CD4-positive, alpha-beta T cell treated with Interleukin-2 at 100 ng/mL for 4 hours (primary cell): Measurements from ENCODE around the gene PPP4C.
A peak's percentile ranks its signal among the peaks of the same experiment; 100 is the strongest.

Experiments used
- DNase-seq: peaks from one replicate; pipeline ENCODE4 v3.0.0-alpha.2; 2020; ENCODE audit warnings: low spot score

PPP4C gene

DNA sequence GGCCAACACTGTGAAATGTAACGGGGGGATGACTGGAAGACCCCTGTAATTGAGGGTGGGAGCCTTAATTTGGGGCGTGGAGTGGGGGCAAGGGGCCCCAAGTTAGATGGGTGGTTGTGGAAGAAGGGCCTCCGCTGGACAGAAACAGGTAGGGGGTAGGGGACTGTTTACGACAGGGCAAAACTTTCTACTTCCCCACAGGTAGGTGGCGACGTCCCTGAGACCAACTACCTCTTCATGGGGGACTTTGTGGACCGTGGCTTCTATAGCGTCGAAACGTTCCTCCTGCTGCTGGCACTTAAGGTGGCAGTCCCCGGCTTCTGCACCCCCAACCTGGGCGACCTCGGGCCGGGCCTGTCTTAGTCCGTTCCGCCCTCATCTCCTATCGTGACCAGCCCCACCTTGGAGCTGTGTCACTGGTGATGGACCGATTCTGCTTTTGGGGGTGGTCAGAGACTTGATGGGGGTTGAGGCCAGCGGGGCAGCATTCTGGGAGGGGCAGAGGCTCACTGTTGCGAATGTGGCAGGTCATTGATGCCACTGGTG, 6.8 kb downstream of the PPP4C start:
- no peak for DNase-seq

DNA sequence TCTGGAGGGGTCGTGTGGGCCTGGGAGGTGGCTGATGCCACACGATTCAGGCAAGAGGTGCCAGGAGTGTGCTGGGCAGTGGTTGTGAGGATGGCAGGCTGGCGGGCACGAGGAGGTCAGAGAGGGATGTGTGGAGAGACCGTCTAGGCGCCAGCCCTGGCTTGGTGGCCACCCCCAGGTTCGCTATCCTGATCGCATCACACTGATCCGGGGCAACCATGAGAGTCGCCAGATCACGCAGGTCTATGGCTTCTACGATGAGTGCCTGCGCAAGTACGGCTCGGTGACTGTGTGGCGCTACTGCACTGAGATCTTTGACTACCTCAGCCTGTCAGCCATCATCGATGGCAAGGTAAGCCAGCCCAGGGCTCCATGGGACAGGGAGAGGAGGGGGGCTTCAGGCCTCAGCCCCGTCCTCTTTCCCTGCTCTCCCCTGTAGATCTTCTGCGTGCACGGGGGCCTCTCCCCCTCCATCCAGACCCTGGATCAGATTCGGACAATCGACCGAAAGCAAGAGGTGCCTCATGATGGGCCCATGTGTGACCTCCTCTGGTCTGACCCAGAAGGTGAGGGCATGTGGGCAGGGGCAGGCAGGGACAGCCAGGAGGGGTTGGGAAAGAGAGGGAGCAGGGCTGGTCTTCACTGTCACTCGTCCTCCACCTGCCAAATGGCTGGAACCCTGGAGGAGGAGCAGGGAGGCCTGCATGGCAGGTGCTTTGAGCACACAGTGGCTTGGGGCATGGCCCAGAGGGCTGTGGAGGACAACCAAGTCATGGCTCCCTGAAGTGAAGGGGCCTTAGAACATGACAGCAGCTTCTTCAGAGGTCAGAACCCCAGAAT, 7.6 kb downstream of the PPP4C start:
- DNase-seq = no peak

DNA sequence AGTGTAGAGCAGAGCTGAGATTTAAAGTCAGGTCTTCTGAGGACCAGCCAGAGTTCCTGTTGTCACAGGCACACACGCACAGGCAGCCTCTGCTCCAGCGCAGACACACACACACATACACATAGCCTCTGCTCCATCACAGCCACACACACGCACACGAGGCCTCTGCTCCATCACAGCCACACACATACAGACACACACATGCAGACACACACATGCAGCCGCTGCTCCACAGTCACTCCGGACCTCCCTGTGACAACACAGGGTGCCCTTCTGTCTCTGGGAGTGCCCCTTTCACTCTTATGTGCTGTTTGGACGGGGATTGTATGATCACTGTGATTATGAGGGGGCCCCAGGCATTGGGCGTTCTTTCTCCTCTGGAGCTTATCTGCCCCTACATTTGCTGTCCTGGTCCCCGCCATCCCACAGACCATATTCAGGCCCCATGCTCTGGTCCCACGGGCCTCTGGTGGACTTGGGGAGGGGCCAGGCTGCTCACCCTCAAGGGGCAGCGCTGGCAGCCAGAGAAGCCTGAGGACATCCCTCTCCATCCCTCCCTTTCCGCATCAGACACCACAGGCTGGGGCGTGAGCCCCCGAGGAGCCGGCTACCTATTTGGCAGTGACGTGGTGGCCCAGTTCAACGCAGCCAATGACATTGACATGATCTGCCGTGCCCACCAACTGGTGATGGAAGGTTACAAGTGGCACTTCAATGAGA, 8.5 kb downstream of the PPP4C start:
- DNase-seq = no peak

DNA sequence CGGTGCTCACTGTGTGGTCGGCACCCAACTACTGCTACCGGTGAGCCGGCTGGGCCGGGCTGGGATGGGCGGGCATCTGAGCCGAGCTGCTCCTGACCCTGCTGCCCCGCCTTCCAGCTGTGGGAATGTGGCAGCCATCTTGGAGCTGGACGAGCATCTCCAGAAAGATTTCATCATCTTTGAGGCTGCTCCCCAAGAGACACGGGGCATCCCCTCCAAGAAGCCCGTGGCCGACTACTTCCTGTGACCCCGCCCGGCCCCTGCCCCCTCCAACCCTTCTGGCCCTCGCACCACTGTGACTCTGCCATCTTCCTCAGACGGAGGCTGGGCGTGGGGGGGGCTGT, 9.0 kb downstream of the PPP4C start:
- no peak for DNase-seq

DNA sequence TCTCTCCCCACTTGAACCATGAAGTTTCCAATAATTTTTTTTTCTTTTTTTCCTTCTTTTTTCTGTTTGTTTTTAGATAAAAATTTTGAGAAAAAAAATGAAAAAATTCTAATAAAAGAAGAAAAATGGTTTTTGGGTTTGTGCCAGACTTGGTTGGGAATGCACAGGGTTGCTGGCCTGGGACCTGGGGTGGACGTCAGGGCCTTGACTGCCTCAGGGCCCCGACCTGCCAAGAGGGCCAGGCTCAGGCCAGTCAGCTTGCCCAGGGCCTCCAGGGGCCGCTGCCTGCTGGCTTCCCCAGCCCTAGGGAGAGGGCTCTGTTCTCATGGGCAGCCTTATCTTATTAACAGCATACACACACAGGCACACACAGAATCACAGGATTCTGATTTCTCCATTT, 9.5 kb downstream of the PPP4C start:
- DNase-seq = no peak

DNA sequence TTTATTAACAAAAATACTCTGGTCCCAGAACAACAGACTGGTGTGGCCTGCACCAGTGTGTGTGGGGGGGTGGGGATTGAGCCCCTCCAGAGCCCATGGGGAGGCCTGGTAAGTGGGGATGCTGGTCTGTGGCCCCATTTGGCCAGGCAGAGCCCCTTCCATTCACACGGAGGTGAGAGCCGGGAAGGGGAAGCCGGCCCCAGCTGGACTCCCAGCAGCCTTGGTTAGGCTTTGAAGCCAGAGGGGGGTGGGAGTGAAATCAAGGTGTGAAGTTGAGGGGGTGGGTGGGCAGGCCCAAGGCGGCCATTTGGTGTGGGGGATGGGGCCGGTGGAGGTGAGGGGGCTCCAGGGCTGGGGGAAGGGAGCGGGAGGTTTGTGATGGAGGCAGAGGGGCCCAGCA, 10.0 kb downstream of the PPP4C start:
- no peak for DNase-seq

DNA sequence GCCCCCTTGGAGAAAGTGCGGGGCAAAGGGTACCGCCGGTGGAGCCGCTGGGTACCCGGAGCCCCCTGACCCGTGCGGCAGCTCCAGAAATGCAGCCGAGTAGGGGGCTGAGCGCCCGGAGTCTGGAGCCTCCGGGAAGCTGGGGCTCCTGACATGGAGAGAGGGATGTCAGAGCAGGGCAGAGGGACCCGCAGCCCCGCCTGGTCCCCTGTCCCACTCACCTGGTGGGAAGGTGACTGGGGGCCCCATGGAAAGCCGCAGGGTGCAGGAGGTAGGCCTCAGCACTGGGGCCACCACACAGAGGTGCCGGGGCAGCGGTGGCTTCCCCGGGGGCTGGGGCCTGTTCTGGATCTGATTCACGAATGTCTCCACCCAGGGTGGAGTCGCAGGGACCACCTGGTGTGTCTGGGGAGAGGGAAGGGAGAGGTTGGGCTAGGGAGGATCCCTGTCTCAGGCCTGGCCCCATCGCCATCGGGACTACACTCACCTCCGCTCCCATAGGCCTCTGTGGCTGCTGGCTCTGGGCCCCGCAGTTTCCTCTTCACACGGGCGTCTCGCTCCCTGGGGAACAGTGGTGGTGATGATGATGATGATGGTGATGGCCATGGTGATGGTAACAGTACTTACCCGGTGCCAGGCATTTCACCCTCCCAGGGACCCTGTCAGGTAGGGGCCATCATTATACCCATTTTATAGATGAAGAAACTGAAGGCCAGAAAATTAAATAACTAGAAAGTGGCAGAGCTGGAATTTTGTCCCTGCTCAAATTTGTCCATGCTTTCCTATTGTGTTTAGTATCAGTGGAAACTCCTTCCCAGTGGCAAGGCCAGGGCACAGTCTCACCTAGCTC, 10.7 kb downstream of the PPP4C start:
- no peak for DNase-seq

DNA sequence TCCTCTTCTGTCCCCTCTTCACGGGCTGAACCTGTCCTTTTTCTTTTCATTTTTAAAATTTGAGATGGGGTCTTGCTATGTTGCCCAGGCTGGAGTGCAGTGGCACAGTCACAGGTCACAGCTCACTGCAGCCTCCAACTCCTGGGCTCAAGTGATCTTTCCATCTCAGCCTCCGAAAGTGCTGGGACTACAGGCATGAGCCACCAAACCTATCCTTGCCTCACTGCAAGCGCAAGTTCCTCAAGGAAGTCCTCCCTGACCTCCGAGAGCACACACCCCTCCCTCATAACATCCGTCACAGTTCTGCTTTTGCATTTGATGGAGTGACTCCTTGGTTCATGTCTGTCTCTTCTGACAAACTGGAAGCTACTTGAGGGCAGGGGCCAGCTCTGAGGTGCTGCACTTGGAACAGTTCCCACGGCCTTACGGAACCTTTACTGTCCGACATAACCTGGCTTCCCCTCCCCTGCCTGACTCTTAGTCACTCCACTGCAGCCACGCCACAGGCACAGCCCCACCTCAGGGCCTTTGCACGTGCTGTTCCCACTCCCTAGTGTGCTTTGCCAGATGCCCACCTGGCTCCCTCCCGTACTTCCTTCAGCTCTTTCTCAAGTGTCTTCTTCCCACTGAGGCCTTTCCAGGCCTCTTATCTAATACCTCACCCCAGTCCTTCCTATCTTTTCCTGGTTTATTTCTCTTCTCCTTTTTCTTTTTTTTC, 11.5 kb downstream of the PPP4C start:
- no peak for DNase-seq

DNA sequence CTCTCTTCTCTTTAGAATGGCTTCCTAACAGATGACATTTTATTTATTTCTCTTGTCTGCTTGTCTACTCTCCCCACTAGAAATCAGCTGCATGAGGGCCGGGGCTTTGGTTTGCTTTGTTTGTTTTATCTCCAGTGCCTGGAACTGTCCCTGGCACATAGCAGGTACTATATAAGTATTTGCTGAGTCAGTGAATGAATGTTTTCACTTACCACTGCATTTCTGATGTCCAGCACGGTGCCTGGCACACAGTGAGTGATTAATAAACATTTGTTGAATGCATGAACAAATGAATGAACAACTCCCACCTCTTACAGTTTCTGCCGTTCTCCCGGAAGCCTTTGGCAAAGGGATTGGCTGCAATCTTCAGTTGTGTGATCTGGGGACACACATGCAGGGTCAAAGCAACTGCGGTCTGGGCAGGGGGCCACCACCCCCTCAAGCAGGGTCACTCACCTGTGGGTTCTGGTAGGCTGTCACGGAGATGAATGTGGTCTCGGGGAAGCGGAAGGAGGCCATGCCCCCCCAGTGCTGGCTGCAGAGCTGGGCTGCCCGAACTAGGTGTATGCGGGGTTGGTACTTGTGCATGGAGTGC, 12.5 kb downstream of the PPP4C start:
- no peak for DNase-seq

DNA sequence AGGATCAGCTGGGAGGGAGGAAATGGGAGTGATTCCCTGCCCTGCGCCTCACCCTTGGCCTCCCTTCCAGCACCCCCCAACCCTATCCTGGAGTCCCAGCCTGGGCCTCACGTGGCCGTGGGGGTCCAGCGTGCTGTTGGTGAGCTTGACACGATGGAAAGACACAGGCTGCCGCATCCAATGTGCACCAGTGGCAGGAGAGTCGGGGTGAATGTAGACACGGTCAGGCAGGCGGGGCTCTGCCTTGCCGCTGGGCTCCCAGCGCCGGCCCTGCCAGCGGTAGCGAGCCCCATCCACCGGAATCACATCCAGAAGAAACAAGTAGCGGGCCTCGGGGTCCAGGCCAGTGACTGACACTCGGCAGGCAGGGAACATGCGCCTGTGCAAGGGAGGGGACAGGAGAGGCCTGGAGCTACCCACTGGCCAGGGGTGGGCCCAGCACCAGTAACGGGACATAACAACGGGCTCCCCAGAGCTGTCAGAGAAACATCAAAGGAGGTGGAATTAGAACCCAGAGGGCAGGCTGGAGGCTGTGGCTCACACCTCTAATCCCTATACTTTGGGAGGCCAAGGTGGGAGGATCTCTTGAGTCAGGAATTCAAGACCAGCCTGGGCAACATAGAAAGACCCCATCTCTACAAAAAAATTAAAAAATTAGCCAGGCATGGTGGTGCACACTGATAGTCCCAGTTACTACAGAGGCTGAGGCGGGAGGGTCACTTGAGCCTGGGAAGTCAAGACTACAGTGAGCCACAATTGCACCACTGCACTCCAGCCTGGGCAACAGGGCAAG, 13.2 kb downstream of the PPP4C start:
- DNase-seq = no peak

DNA sequence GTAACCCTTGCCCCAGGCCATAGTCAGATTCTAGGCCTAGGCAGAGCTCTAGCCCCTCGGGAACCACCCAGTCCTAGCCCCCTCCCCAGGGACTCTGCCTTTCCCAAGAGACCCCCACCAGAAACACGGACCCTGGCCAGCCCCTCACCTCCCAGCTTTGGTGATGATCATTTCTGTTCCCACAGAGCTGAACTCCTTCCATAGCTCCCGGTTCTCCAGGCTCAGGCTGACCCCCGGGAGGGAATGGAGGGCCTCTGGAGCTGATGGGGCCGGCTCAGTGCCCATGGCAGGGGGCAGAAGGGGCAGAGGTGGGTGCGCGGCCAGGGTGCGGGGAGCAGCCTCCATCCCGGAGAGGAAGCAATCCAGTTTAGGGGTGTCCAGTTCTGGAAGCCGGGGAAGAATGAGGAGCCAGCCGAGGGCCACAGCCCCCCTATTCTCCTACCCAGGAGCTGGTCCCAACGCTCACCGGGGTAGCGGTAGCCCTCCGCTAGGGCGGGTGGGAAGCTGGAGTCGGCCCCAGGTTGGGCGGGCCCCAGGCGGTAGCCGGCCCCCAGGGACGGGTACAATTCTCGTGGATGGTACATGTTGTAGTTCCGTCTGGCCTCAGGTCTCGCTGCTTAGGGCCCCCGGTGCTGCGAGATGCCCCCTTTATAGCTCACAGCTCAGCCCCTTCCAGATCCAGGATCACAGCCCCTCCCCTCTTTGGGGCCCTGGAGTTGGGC, 15.0 kb downstream of the PPP4C start:
- no peak for DNase-seq

DNA sequence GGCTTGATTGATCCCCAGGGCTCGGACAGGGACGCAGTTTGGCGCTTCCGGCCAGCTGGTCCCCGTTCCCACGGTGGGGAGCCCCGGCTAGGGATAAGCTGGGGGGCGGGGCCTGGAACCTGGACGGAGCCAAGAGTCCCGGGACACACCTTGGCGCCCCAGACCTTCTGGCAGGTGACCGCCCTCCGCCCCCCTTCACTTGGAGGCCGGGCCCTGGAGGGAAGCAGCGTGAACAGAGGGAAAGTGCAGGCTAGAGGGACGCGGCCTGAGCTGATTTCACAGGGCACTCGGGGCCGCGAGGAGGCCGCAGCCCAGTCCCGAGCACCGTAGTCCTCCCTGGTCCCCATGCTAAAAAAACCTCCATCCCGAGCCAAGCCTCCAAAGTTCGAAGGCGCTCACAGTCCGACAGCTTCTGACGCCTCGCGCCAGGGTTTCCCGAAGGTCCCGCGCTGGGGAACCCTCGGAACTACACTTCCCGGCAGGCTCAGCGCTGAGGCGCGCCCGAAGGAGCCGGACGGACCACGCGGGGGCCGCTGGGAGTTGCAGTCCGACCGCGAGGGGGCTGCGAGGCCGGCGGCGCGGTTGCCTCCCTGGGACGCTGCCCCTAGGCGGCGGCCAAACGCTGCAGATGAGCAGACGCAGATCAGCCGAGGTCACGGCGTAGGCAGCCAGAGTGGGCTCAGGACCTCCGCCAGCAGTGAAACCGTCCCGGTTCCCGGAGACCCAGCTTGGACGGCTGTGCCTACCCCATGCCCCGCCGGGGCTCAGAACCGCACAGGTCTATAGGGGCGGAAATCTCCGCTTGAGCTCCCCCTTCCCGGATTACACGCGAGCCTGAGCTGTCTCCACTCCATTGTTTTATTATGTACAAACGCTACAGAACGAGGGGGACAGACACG, 15.9 kb downstream of the PPP4C start, which contains the start of gene TBX6:
TBX6 (minus strand) TSS at position 451 of the 899 bp plus-strand sequence. CDS start 731 bp downstream, outside the sequence.
- DNase-seq = peak; percentile 93

DNA sequence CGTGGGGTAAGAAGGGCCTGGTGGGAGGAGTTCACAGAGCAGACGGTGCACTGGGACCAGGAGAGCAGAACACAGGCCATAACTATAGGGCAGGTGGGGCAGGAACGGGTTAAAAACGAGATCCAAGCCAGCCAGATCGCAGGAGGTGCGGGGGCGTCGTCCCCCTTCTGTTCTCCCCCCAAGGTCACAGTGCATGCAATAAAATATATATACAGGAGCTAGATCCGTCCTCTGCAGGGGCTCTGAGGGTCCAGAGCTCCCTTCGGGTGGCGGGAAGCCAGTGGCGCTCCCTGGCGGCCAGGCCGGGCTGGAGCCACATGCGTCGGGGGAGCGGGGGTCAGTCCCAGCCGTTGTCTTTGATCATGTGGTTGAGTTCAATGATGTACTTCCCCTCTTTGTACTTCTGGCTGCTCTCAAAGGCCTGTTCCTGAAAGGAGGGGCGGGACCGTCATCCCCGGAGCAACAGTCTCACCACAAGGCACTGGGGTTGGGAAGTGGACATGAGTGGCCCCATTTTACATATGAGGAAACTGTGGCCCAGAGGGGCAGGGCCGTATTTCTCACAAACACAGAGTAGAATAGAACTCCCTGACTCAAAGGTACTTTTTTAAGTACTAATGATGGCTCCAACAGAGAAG, 16.7 kb downstream of the PPP4C start:
- DNase-seq = peak; percentile 60

DNA sequence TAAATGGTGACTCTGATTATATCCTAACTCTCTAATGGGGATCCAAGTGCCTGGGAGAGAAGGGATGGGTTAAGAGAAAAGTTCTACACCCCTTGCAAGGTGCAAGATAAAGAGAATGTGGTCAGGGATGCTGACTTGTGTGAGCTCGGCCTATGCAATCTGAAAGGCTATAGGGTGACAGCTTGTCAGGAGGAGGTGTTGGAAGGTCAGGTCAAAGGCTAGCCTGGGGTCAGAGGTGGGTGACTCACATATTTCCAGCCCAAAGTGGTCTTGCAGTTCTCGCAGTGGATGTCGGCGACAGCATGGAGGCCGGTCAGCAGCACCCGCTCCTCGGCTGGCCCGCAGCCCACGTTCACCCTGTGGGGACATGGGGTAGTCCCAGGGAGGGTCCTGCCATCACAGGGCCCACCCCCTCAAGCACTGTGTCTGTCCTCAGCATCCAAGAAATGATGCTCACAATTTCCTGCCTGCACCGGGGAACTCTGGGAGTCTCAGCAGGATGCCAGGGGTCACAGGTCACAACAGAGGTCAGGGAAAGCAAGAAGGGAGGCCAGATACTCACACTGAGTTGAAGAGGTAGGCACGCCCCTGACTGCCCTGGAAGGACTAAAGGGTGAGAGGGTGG, 18.9 kb downstream of the PPP4C start:
- DNase-seq = no peak

DNA sequence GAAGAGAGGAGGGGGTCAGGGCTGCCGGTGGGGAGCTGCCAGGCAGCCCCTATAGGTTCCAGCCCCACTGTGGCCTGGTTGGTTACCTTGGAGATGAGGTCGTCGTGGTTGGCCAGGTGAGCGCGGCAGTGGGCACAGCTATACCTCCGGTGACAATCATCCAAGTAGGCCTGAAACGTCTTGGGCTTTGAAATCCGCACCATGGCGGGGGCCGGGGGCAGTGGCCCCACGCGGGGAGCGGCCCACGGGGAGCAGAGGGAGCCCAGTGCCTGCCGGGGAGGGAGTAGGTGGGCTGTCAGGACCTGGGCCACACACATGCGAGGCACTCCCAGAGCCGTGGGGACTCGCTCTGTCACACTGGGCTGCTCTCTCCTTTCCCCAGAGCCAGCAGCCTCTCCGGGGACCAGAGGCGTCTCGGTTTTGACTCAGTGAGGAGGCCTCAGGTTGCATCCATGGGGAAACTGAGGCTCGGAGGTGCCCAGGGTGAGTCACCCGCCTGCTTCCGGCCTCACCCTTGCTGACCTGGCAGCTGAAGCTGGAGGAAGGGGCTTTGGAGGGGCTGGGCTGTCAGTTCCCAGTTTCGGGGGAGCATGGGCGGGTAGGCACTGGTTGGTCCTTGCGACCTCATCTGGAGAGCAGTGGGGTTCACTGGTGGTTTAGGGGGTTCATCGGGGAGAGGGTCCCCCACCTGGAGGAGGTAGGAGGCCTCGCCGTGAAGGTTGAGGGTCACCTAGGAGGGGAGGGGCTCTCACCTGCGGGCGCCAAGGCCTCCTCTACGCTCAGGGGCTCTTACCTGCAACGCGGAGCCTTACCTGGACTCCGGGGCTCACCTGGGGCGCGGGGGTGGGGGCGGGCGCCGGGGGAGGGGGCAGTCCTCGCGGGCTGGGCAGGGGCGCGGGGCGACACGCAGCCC, 19.6 kb downstream of the PPP4C start:
- no peak for DNase-seq

DNA sequence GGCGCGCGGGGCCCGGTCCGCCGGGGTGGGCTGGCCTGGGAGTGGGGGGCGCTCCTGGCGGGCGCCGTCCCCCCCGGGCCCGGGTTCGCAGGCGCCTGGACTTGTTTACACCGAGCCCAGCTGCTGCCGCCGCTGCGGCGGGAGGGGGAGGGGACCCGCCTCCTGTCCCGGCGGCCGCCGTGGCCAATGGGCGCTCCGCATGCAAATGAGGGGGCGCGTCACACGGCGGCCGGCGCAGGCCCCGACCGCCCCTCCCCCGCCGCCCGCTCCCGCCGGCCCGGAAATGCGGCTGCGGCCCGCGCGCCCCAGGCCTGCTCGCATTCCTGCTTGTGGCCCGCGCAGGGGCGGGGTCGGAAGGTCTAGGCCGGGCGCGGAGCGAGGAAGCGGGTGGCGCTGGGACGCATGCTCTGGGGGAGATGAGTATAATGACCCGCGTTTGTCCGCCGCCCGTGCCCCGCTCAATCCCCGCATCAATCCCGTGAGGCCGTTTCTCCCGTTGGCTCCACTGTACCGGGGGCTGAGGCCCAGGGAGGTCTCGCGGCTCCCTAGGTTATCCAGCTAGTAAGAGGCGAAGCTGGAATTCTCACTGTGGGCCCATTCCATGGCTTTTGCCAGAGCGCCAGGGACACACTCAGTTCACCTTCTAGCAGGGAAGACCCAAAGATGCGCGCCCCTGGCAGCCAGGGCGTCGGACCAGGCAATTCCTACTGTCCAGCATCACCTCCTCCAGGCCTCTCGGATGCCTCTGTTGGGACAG, 20.5 kb downstream of the PPP4C start, which contains the start of gene YPEL3:
YPEL3 (minus strand) TSS at position 109 of the 757 bp plus-strand sequence. CDS start 731 bp downstream, outside the sequence.
- peak; percentile 88 for DNase-seq
